Measurements from ENCODE around the gene CCDC40. TPM values are rescaled to one million over a fixed set of nuclear protein-coding genes. Genes with fewer than 3 reads are reported as not detected.

The CCDC40 gene
- total RNA-seq, 1 donor from 2014 or later, result 7.7 TPM

GRCh38 chr17:80141463-80142165 is 105.2 kb downstream of the CCDC40 start:
- no peak for DNase-seq (ENCODE audit: low spot score)
- H3K27me3 Mint-ChIP-seq (ENCODE audit: unreplicated experiment), result peaks cover 5% of the 10 kb centered on the region
- H3K36me3 Mint-ChIP-seq (ENCODE audit: low read depth, unreplicated experiment), result peaks cover 33% of the 10 kb centered on the region

GRCh38 chr17:80142929-80143328 is 106.5 kb downstream of the CCDC40 start:
- DNase-seq (ENCODE audit: low spot score), result no peak
- no peak for TF ChIP-seq CTCF (IDR thresholded peaks at IDR 0.05; ENCODE audit: unreplicated experiment)
- Mint-ChIP-seq H3K36me3 (ENCODE audit: low read depth, unreplicated experiment) (peaks cover 28% of the 10 kb centered on the region), H3K4me1 (ENCODE audit: unreplicated experiment) (peaks cover 14% of the 10 kb centered on the region), H3K4me3 (ENCODE audit: unreplicated experiment) (no peak overlapping the region), H3K27ac (ENCODE audit: unreplicated experiment) (no peak overlapping the region), H3K9me3 (ENCODE audit: unreplicated experiment) (no peaks in the 10 kb centered on the region), H3K27me3 (ENCODE audit: unreplicated experiment) (peaks cover 5% of the 10 kb centered on the region)

More at GRCh38 chr17:80141463-80142165, 105.2 kb downstream of the CCDC40 start:
- peaks cover 14% of the 10 kb centered on the region for H3K4me1 Mint-ChIP-seq (ENCODE audit: unreplicated experiment)
- H3K27ac Mint-ChIP-seq (ENCODE audit: unreplicated experiment), result no peak overlapping the region
- no peaks in the 10 kb centered on the region for H3K9me3 Mint-ChIP-seq (ENCODE audit: unreplicated experiment)
- no peak for TF ChIP-seq CTCF (IDR thresholded peaks at IDR 0.05; ENCODE audit: unreplicated experiment)
- H3K4me3 Mint-ChIP-seq (ENCODE audit: unreplicated experiment), result no peak overlapping the region

- no peak for TF ChIP-seq CTCF (IDR thresholded peaks at IDR 0.05; ENCODE audit: unreplicated experiment)
- peaks cover 20% of the 10 kb centered on the region for H3K4me1 Mint-ChIP-seq (ENCODE audit: unreplicated experiment)
- H3K9me3 Mint-ChIP-seq (ENCODE audit: unreplicated experiment), result no peaks in the 10 kb centered on the region
- peaks cover 4% of the 10 kb centered on the region for H3K27me3 Mint-ChIP-seq (ENCODE audit: unreplicated experiment)
- peak overlapping the region; percentile 95 for H3K4me3 Mint-ChIP-seq (ENCODE audit: unreplicated experiment)
- H3K36me3 Mint-ChIP-seq (ENCODE audit: low read depth, unreplicated experiment), result peaks cover 12% of the 10 kb centered on the region
- H3K27ac Mint-ChIP-seq (ENCODE audit: unreplicated experiment), result peak overlapping the region; percentile 76
- no peak for DNase-seq (ENCODE audit: low spot score)
Observed at GRCh38 chr17:80145076-80146075, 108.9 kb downstream of the CCDC40 start.

- peaks cover 20% of the 10 kb centered on the region for H3K4me1 Mint-ChIP-seq (ENCODE audit: unreplicated experiment)
Observed at GRCh38 chr17:80146121-80147034, 109.9 kb downstream of the CCDC40 start.

More at GRCh38 chr17:80146121-80147034, 109.9 kb downstream of the CCDC40 start:
- Mint-ChIP-seq H3K27ac (ENCODE audit: unreplicated experiment) (peak overlapping the region; percentile 76), H3K9me3 (ENCODE audit: unreplicated experiment) (no peaks in the 10 kb centered on the region), H3K4me3 (ENCODE audit: unreplicated experiment) (peak overlapping the region; percentile 97), H3K27me3 (ENCODE audit: unreplicated experiment) (peaks cover 7% of the 10 kb centered on the region), H3K36me3 (ENCODE audit: low read depth, unreplicated experiment) (peaks cover 15% of the 10 kb centered on the region)
- peak; percentile 14 for DNase-seq (ENCODE audit: low spot score)
- TF ChIP-seq CTCF (IDR thresholded peaks at IDR 0.05; ENCODE audit: unreplicated experiment), result no peak
